Measurements from ENCODE around the gene LITAF. TPM values are rescaled to one million over a fixed set of nuclear protein-coding genes. Genes with fewer than 3 reads are reported as not detected.

The LITAF gene
- total RNA-seq, 4 donors from 2014 or later, result 32.8 to 193 (median 101) TPM

DNA sequence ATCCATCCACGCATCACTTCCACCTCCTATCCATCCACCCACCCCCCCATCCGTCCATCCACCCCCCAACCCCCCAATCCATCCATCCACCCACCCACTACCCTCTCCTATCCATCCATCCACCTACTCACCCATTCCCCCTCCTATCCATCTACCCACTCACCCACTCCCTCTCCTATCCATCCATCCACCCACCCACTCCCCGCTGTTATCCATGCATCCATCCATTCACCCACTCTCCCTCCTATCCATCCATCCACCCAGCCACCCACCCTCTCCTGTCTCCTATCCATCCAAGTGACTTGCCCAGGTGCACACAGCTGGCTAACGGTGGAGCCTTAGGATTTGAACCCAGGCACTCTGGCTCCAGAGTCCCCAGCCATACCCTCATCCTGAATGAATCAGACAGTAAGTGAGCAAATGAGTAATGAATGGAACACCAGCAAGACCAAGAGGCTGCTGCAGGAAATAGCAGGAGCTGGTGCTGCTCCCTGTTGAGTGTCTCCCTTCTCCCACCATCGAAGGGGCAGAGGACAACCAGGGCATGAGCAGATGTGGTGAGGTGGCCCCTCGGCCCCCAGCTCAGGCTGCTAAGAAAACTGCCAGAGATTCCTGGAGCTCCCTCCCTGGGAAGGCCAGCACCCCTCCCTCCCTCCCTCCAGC is 62.5 kb downstream of the LITAF start:
- H3K36me3 ChIP-seq, result no peaks in the 10 kb centered on the region
- TF ChIP-seq EP300 (IDR thresholded peaks at IDR 0.05; ENCODE audit: low read depth), result no peak
- no peak overlapping the region for H3K4me3 ChIP-seq
- no peak overlapping the region for H3K27ac ChIP-seq
- 85 to 88% methylated on average over 2 to 4 of the region's 6 CpGs for WGBS, 2 donors (ENCODE audit: low coverage in 1 of 2)
- no peak for DNase-seq
- intact Hi-C loops (cut with DNase I; ENCODE audit: low total_unique reads), result no loop called here
- no peaks in the 10 kb centered on the region for H3K4me1 ChIP-seq
- in situ Hi-C loops (cut with MboI; ENCODE audit: low pct_ligation_motif_present in 1 of 4, low pct_unique_long_range_greater_than_20kb in 1 of 4, low sequenced_read_pairs in 3 of 4), result loop anchor here in 2 of 4 donors (10.0 kb wide), 2 partner anchors 119 to 129 kb away; no protein-coding TSS in a partner anchor
- peaks cover 6% of the 10 kb centered on the region for H3K27me3 ChIP-seq
- no peaks in the 10 kb centered on the region for H3K9me3 ChIP-seq

DNA sequence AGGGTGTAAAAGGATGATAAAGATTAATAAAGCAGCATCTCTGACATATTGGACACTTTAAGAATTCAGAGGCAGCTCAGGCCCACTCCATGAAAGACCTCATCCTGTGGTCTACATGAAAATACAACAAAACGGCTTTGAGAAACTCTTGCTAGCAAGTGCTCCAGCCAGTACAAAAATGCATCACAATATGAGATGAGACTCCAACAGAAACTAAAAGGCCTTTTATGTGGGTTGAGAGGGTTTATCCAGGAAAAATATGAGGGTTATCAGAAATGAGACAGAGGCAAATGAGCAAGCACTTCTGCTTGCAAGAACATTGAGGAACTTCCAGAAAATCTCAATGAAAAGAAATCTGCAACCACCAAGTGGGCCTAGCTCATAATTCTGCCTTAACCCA is 65.7 kb downstream of the LITAF start:
- intact Hi-C loops (cut with DNase I; ENCODE audit: low total_unique reads), result no loop called here
- Histone ChIP-seq H3K27me3 (no peaks in the 10 kb centered on the region), H3K9me3 (no peaks in the 10 kb centered on the region), H3K27ac (no peak overlapping the region), H3K36me3 (no peaks in the 10 kb centered on the region), H3K4me3 (no peak overlapping the region), H3K4me1 (no peaks in the 10 kb centered on the region)
- 67 to 100% methylated on average over 1 of the region's 1 CpG for WGBS, 2 donors (ENCODE audit: low coverage in 1 of 2)
- TF ChIP-seq EP300 (IDR thresholded peaks at IDR 0.05; ENCODE audit: low read depth) (no peak), POLR2AphosphoS5 (IDR thresholded peaks at IDR 0.05) (no peak), POLR2A (IDR thresholded peaks at IDR 0.05) (no peak)
- TF ChIP-seq, protein P1, sequence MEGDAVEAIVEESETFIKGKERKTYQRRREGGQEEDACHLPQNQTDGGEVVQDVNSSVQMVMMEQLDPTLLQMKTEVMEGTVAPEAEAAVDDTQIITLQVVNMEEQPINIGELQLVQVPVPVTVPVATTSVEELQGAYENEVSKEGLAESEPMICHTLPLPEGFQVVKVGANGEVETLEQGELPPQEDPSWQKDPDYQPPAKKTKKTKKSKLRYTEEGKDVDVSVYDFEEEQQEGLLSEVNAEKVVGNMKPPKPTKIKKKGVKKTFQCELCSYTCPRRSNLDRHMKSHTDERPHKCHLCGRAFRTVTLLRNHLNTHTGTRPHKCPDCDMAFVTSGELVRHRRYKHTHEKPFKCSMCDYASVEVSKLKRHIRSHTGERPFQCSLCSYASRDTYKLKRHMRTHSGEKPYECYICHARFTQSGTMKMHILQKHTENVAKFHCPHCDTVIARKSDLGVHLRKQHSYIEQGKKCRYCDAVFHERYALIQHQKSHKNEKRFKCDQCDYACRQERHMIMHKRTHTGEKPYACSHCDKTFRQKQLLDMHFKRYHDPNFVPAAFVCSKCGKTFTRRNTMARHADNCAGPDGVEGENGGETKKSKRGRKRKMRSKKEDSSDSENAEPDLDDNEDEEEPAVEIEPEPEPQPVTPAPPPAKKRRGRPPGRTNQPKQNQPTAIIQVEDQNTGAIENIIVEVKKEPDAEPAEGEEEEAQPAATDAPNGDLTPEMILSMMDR (IDR thresholded peaks at IDR 0.05), result no peak
- DNase-seq, result no peak
- in situ Hi-C loops (cut with MboI; ENCODE audit: low pct_ligation_motif_present in 1 of 4, low pct_unique_long_range_greater_than_20kb in 1 of 4, low sequenced_read_pairs in 3 of 4), result loop anchor here in 2 of 4 donors (10.0 kb wide), 2 partner anchors 116 to 126 kb away; no protein-coding TSS in a partner anchor

DNA sequence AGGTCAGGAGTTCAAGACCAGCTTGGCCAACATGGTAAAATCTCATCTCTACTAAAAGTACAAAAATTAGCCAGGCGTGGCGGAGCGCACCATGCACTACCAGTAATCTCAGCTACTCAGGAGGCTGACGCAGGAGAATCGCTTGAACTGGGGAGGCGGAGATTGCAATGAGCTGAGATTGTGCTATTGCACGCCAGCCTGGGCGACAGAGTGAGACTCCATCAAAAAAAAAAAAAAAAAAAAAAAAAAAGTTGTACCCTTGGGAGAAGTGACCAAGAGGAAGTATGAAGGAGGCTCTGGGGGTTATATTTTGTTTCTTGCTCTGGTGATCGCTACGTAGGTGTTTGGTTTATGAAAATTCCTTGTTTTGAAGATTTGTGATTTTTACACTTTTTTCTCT is 66.3 kb downstream of the LITAF start:
- in situ Hi-C loops (cut with MboI; ENCODE audit: low pct_ligation_motif_present in 1 of 4, low pct_unique_long_range_greater_than_20kb in 1 of 4, low sequenced_read_pairs in 3 of 4), result loop anchor here in 2 of 4 donors (10.0 kb wide), 2 partner anchors 116 to 126 kb away; no protein-coding TSS in a partner anchor
- TF ChIP-seq EP300 (IDR thresholded peaks at IDR 0.05; ENCODE audit: low read depth), result no peak
- TF ChIP-seq, protein P1 (IDR thresholded peaks at IDR 0.05), result no peak
- no peak for TF ChIP-seq POLR2A (IDR thresholded peaks at IDR 0.05)
- no peak for TF ChIP-seq POLR2AphosphoS5 (IDR thresholded peaks at IDR 0.05)
- Histone ChIP-seq H3K36me3 (no peaks in the 10 kb centered on the region), H3K4me3 (no peak overlapping the region), H3K9me3 (no peaks in the 10 kb centered on the region), H3K27ac (no peak overlapping the region), H3K4me1 (no peaks in the 10 kb centered on the region), H3K27me3 (no peaks in the 10 kb centered on the region)
- intact Hi-C loops (cut with DNase I; ENCODE audit: low total_unique reads), result no loop called here
- WGBS, 2 donors (ENCODE audit: low coverage in 1 of 2), result 88 to 92% methylated on average over 9 to 10 of the region's 10 CpGs
- no peak for DNase-seq

DNA sequence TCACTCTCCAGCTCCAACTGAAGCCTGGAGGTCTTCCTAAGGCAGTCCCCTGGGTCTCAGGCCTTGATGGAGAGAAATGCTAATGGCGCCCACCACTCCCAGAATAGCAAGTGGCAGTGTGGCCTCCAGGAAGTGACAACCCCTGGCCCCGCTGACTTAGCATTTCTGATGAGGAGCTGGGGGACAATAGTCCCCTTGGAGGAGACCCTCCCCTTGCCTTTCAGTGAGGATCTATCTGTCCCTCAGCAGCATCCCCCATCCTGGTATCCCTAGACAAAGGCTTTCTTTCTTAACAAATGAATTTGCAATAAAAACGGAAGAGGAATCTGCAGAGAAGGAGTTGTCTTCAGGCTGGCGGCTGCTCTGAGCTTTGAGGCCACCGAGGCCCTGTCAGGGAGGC is 68.8 kb downstream of the LITAF start:
- Histone ChIP-seq H3K27ac (no peak overlapping the region), H3K36me3 (no peaks in the 10 kb centered on the region), H3K27me3 (no peaks in the 10 kb centered on the region), H3K9me3 (no peaks in the 10 kb centered on the region), H3K4me1 (no peaks in the 10 kb centered on the region), H3K4me3 (no peak overlapping the region)
- in situ Hi-C loops (cut with MboI; ENCODE audit: low pct_ligation_motif_present in 1 of 4, low pct_unique_long_range_greater_than_20kb in 1 of 4, low sequenced_read_pairs in 3 of 4) (no loop called here), intact Hi-C loops (cut with DNase I; ENCODE audit: low total_unique reads) (no loop called here)
- no peak for TF ChIP-seq POLR2AphosphoS5 (IDR thresholded peaks at IDR 0.05)
- TF ChIP-seq, protein P1 (IDR thresholded peaks at IDR 0.05), result no peak
- no peak for TF ChIP-seq POLR2A (IDR thresholded peaks at IDR 0.05)
- no peak for TF ChIP-seq EP300 (IDR thresholded peaks at IDR 0.05; ENCODE audit: low read depth)
- WGBS, 2 donors (ENCODE audit: low coverage in 1 of 2), result 71 to 80% methylated on average over 1 to 5 of the region's 5 CpGs
- no peak for DNase-seq
